ENCODE results near the gene CHD5.

CHD5 gene

GRCh38 chr1:6098303-6099215 lies 81.6 kb downstream of the CHD5 start:
- no peak for DNase-seq (ENCODE audit: low spot score)

- no peak for DNase-seq (ENCODE audit: low spot score)
Observed at GRCh38 chr1:6097824-6098223, 82.3 kb downstream of the CHD5 start.

- no peak for DNase-seq (ENCODE audit: low spot score)
Observed at GRCh38 chr1:6097117-6097595, 83.0 kb downstream of the CHD5 start.

GRCh38 chr1:6096243-6097116 lies 83.6 kb downstream of the CHD5 start:
- no peak for DNase-seq (ENCODE audit: low spot score)

DNA sequence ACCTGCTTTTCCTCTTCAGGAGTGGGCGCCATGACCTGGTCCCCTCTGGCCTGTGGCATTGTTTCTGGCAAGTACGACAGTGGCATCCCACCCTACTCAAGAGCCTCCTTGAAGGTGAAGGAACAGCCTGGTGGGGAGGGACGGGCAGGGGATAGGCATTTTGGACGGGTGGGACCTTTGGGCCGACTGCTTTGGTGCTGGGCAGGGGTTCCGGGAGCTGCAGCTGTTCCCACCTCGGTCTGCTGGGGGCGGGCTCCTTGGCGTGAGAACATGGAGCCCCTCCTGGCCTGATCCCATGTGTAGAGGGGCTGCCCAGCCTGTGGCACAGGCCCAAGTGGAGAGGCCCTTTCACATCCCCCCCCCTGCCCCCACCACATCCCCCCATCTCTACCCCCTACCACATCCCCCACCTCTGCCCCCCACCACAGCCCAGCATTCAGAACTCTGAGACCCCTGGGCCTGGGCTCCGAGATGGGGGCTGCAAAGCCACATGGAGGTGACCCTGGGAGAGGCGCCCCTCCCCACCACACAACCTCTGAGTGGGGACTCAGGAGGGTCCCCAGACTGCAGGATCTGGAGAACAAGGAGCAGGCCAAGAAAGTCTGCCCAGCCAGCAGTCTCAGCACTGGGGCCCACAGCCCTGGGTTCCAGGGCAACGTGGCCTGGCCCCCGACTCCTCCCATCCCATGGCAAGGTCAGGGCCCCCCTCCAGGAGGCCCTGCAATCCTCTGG lies 84.4 kb downstream of the CHD5 start:
- DNase-seq (ENCODE audit: low spot score), result no peak

DNA sequence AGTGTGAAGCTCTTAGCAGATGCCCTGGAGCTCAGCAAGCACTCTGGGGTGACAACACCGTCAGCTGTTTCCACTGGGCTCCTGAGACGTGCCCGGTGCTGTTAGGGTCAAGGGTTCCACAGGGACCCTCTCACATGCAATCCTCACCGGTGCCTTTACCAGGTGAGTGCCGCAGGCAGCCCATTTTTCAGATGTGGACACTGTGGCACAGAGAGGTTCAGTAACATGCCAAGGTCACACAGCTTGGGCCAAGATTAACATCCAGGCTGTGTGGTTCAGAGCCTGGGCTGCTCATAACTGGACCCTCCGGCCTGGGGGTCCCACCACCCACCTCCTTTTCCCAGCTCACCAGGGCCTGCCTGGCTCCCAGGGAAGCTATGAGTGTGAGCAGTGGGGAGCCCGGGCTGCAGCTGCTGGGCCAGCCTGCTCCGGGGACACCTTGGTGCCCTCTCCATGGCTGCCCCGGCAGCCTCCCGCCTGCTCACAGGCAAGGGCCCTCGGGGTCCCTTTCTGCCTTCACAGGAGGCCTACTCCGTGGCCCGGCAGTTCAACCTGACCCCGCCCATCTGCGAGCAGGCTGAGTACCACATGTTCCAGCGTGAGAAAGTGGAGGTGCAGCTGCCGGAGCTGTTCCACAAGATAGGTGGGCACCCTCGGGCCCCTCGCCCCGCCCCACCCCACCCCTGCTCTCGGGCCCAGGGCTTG lies 85.2 kb downstream of the CHD5 start:
- no peak for DNase-seq (ENCODE audit: low spot score)

GRCh38 chr1:6094246-6094645 lies 85.9 kb downstream of the CHD5 start:
- DNase-seq (ENCODE audit: low spot score), result no peak

- DNase-seq (ENCODE audit: low spot score), result no peak
Observed at GRCh38 chr1:6093611-6094010, 86.5 kb downstream of the CHD5 start.

GRCh38 chr1:6093071-6093470 lies 87.0 kb downstream of the CHD5 start:
- DNase-seq (ENCODE audit: low spot score), result no peak

- DNase-seq (ENCODE audit: low spot score), result no peak
Observed at GRCh38 chr1:6092211-6092610, 87.9 kb downstream of the CHD5 start.

DNA sequence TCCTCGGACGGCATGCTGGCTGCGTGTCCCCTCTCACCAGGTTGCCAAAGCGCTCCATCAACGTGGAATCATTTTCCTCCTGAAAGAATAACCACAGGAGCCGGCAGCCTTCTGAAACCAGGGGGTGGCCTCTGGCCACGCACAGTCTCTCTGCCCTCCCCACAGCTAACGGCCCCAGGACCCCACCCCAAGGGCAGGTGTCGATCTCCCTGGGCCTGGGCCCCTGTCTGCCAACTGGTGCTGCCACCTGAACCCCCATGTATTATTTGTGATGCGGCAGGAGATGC lies 88.4 kb downstream of the CHD5 start:
- no peak for DNase-seq (ENCODE audit: low spot score)

- DNase-seq (ENCODE audit: low spot score), result no peak
Observed at GRCh38 chr1:6090996-6091822, 88.9 kb downstream of the CHD5 start.

DNA sequence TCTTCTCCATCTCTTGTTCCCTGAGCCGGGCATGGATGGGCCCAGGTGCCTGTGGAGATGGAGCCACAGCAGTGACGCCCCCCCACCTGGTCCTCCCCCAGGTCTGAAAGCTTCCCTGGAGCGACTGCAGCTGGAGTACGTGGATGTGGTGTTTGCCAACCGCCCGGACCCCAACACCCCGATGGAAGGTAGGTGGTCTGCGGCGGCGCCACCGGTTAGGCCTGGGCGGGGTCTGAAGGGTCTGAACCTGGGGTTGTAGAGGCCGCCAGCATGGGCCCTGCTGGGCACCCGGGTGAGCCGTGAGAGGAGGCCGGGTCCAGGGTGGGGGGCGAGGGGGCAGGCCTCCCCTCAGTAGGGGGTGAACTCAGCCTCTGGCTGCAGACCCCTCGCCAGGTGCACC lies 89.8 kb downstream of the CHD5 start:
- no peak for DNase-seq (ENCODE audit: low spot score)

- no peak for DNase-seq (ENCODE audit: low spot score)
Observed at GRCh38 chr1:6088956-6089355, 91.2 kb downstream of the CHD5 start.

GRCh38 chr1:6087958-6088357 lies 92.2 kb downstream of the CHD5 start:
- DNase-seq (ENCODE audit: low spot score), result no peak

DNA sequence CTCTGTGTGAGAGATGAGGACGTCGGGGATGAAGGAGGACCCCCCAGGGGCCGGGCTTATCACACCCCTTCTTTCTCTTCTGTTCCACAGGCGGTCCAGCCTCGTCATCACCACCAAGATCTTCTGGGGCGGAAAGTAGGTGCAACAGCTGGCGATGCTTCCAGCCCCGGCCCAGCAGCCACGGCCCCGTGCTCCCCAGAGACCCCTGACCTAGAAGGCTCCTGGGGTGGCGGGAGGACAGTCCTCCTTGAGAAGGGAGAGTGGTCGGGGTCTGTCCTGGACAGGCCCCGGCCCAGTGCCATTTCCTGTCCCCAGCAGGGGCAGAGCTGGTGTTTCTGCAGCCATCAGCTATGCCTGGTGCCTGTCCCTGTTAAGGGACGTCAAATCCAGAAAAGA lies 92.7 kb downstream of the CHD5 start:
- no peak for DNase-seq (ENCODE audit: low spot score)

- no peak for DNase-seq (ENCODE audit: low spot score)
Observed at GRCh38 chr1:6086762-6087376, 93.3 kb downstream of the CHD5 start.

DNA sequence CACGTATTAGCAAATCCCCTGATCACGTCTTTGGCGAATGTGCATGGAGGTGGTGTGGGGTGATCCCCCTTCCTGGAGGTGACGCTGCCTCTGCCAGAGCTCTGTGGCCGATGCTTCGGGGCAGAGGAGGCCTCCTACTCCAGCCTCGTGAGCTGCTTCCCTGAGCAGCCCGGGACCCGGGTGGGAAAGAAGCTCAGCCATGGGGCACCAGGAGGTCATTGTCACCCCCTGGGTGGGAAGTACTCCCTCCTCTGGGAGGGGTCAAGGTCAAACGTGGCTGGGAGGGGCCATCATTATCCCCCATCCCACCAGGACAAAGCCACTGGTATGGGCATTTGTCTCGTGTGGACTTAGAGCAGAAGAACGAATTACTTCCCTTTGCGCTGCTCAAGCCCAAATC lies 93.8 kb downstream of the CHD5 start:
- no peak for DNase-seq (ENCODE audit: low spot score)

GRCh38 chr1:6085666-6086065 lies 94.5 kb downstream of the CHD5 start:
- no peak for DNase-seq (ENCODE audit: low spot score)

DNA sequence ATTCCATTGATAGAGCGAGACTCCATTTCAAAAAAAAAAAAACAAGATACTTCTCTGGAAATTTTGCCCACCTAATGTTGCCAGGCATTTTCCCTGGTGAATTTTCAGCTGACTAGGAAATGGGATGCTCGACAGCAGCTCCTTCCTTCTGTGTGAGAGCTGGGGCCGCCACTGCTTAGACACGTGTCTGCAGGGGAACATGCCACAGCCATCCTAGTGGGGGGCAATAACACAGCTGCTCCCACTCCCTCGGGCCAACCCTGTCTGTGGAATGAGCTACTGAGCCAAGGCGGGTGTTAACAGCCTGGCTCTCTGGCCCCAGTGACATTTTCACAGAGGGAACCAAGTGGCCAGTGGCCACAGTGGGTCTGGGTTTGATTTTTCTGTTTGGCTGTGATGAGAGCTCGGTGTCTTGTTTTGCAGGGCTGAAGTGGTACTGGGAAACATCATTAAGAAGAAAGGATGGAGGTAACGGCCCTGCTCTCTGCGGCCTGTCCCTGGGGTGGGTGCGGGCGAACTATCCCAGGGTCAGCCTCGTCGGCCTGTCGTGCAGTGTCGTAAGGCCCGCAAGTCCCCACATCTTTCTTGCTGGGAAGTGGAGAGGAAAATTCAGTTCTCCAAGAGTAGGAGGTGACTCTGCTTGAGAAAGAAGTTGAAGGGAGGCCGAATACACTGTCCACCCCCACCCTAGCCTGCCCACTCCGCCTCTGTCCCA lies 95.2 kb downstream of the CHD5 start:
- no peak for DNase-seq (ENCODE audit: low spot score)

Data from RKO (cell line).